NB4 (cell line): Measurements from ENCODE around the gene RAB3IL1.

Experiments used
- DNase-seq: peaks from one replicate; pipeline ENCODE4 v3.0.0; 2010; ENCODE audit warnings: low read depth
- H3K4me3 ChIP-seq: one replicate; pipeline ENCODE4 v1.5.1; 2011; ENCODE audit warnings: mild to moderate bottlenecking, low read depth, low read length, moderate library complexity
- MYC ChIP-seq: IDR thresholded peaks from 2 replicates; pipeline ENCODE4 v1.6.1; 2011; ENCODE audit warnings: low read depth, low read length
- POLR2A ChIP-seq: IDR thresholded peaks from 2 replicates; pipeline ENCODE4 v1.6.1; 2011; ENCODE audit warnings: mild to moderate bottlenecking; ENCODE audit not compliant: insufficient read length; ENCODE audit errors: extremely low read depth
- TF ChIP-seq, protein P1 (sequence below): IDR thresholded peaks from one replicate; pipeline ENCODE4 v1.5.1; 2012; ENCODE audit warnings: low read depth, low read length
- TF ChIP-seq, protein P2 (sequence below): IDR thresholded peaks from 2 replicates; pipeline ENCODE4 v1.6.1; 2011; ENCODE audit warnings: low read depth, low read length

Gene RAB3IL1

DNA sequence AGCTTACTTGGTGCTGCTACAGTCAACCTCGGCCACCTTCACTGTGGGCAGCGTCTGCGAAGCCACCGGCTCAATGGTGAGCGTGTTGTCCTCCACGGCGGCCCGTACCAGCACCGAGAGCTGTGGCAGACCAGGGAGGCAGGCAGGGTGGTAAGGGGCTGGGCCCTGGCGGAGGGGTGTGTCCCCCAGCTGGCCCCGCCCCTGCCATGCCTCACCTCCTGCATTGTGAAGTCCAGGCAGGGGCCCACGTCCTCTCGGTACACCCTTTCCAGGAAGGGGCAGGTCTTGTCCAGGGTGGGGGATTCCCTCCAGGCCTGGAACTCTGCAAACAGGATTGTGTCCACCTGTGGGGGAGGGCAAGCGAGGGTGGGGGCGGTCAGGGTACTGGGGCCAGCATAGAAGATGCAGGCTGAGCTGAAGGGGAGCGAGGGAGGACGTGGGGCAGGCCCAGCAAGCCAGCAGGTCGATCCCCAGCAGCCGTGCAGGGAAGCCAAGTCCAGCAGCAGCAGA is 12.8 kb downstream of the RAB3IL1 start:
- no peak overlapping the region for H3K4me3 ChIP-seq
- DNase-seq = no peak
- TF ChIP-seq MYC (no peak), POLR2A (no peak)
- TF ChIP-seq, protein P1, sequence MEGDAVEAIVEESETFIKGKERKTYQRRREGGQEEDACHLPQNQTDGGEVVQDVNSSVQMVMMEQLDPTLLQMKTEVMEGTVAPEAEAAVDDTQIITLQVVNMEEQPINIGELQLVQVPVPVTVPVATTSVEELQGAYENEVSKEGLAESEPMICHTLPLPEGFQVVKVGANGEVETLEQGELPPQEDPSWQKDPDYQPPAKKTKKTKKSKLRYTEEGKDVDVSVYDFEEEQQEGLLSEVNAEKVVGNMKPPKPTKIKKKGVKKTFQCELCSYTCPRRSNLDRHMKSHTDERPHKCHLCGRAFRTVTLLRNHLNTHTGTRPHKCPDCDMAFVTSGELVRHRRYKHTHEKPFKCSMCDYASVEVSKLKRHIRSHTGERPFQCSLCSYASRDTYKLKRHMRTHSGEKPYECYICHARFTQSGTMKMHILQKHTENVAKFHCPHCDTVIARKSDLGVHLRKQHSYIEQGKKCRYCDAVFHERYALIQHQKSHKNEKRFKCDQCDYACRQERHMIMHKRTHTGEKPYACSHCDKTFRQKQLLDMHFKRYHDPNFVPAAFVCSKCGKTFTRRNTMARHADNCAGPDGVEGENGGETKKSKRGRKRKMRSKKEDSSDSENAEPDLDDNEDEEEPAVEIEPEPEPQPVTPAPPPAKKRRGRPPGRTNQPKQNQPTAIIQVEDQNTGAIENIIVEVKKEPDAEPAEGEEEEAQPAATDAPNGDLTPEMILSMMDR = no peak
- TF ChIP-seq, protein P2, sequence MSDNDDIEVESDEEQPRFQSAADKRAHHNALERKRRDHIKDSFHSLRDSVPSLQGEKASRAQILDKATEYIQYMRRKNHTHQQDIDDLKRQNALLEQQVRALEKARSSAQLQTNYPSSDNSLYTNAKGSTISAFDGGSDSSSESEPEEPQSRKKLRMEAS = no peak

DNA sequence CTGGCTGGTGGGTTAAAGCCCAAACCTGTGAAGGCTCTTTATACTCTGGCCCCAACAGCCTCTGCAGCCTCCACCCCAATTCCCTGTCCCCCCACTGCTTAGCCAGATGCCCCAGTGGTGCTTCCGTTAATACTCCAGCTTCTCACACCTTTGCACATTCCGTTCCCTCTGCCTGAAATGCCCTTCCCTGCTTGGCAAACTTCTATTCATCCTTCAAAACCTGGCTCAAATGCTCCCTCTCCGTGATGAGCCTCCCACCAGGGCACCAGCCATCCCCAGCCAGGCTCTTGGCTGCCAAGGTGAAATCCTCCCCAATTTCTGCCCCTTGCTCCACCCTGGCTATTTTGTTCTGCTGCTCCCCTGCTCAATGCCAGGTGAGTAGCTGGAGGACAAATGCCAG is 13.5 kb downstream of the RAB3IL1 start:
- TF ChIP-seq, protein P1 = no peak
- TF ChIP-seq, protein P2 = no peak
- no peak for TF ChIP-seq MYC
- no peak for TF ChIP-seq POLR2A
- no peak for DNase-seq
- H3K4me3 ChIP-seq = no peak overlapping the region

DNA sequence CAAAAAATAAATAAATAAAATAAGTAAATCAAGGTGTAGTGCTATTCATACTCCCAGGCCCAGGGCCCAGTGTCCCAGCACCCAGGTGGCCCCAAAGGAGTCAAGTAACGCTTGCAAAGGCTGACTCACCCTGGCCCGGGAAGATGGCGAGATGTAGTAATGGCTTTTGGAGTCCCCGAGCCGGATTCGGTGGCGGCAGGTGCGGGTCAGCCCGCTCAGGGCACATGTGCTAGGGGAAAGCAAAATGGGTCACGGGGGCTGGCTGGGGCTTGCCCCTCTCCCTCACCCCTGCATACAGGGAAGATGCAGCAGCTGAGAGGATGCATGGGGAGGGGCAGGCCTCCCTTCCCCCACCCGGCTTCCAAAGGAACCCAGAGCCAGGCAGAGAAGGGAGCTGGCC is 15.1 kb downstream of the RAB3IL1 start:
- TF ChIP-seq, protein P2 = no peak
- TF ChIP-seq, protein P1 = no peak
- TF ChIP-seq MYC (no peak), POLR2A (no peak)
- no peak overlapping the region for H3K4me3 ChIP-seq
- DNase-seq = no peak

DNA sequence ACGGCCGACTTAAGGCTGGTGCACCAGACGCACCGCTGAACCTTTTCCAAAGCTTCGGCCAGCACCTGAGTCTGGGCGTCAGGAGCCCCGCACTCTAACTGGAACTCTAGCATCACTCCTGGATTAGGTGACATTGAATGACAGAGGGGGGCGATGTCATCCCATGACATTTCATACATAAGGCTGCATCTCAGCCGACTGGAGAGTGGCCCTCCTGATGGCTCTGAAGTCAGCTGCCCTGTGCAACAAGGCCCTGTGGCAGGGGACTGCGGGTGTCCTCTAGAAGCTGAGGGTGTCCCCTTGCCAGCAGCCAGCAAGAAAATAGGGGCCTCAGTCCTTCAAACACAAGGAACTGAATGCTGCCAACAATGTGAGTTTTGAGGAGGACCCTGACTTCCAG is 16.0 kb downstream of the RAB3IL1 start:
- TF ChIP-seq, protein P1 = no peak
- TF ChIP-seq MYC (no peak), POLR2A (no peak)
- TF ChIP-seq, protein P2 = no peak
- H3K4me3 ChIP-seq = no peak overlapping the region
- DNase-seq = peak; percentile 41

DNA sequence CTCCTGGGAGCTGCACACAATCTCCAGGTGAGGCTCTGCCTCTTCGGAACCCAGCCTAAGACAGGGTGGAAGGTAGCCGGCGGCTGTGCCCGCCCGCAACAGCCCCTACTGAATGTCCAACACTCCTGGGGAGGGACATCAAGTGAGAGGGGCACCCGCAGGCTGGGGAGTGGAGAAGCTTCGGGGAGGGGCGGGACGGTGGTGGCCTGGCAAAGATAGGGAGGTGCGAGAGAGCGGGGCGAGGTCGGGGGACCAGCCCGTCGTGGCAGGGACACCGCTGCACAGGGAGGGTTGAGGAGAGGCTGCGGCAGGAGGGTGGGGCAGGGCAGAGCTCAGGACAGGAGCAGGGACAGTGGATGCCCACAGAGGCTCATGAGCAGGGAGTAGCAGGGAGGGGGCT is 17.1 kb downstream of the RAB3IL1 start:
- H3K4me3 ChIP-seq = no peak overlapping the region
- no peak for DNase-seq
- no peak for TF ChIP-seq MYC
- TF ChIP-seq, protein P1 = no peak
- TF ChIP-seq, protein P2 = no peak
- no peak for TF ChIP-seq POLR2A
